Loucy (cell line): ENCODE results near the gene ARL5A.

ENCODE experiments used
- H2AFZ ChIP-seq: fragments of 200-600 bp; sonication (generic); 2 replicates; pipeline ENCODE4 v1.6.0; 2016; ENCODE audit warnings: antibody characterized with exemption, mild to moderate bottlenecking, low read length, moderate library complexity
- H3F3A ChIP-seq: fragments of 200-600 bp; 2 replicates; pipeline ENCODE4 v1.6.0; 2016; ENCODE audit warnings: antibody characterized with exemption, low read depth, mild to moderate bottlenecking
- H3K27me3 ChIP-seq: fragments of 200-600 bp; sonication (generic); 2 replicates; pipeline ENCODE4 v1.6.1; 2014; ENCODE audit warnings: low read length, mild to moderate bottlenecking; ENCODE audit not compliant: insufficient read depth, poor library complexity, severe bottlenecking
- H3K36me3 ChIP-seq: fragments of 200-600 bp; sonication (generic); 2 replicates; pipeline ENCODE4 v1.6.1; 2016; ENCODE audit warnings: low read length; ENCODE audit not compliant: insufficient read depth
- H3K4me1 ChIP-seq: fragments of 200-600 bp; sonication (generic); 2 replicates; pipeline ENCODE4 v1.5.1; 2014; ENCODE audit warnings: low read length, mild to moderate bottlenecking; ENCODE audit not compliant: insufficient read depth, poor library complexity, severe bottlenecking
- H3K4me2 ChIP-seq: fragments of 200-600 bp; sonication (generic); 2 replicates; pipeline ENCODE4 v1.6.0; 2014; ENCODE audit warnings: antibody characterized with exemption, low read length, low read depth, mild to moderate bottlenecking; ENCODE audit not compliant: poor library complexity, severe bottlenecking
- H3K4me3 ChIP-seq: fragments of 200-600 bp; sonication (generic); 2 replicates; pipeline ENCODE4 v1.5.1; 2014; ENCODE audit warnings: low read length, mild to moderate bottlenecking, mixed read lengths; ENCODE audit not compliant: poor library complexity, severe bottlenecking
- H3K79me2 ChIP-seq: fragments of 200-600 bp; sonication (generic); 2 replicates; pipeline ENCODE4 v1.6.1; 2014; ENCODE audit warnings: low read length; ENCODE audit not compliant: insufficient read depth
- H3K9ac ChIP-seq: fragments of 200-600 bp; sonication (generic); 2 replicates; pipeline ENCODE4 v1.6.0; 2014; ENCODE audit warnings: mild to moderate bottlenecking, low read depth, low read length, moderate library complexity; ENCODE audit not compliant: poor library complexity, severe bottlenecking
- H3K9me2 ChIP-seq: fragments of 200-600 bp; sonication (generic); replicated peaks from 2 replicates; pipeline ENCODE4 v1.6.1; 2016; ENCODE audit warnings: low read depth, low read length, mixed read lengths
- H3K9me3 ChIP-seq: fragments of 200-600 bp; sonication (generic); 2 replicates; pipeline ENCODE4 v1.6.1; 2014; ENCODE audit warnings: mild to moderate bottlenecking, antibody characterized with exemption, low read length, low read depth; ENCODE audit not compliant: insufficient read depth
- H4K20me1 ChIP-seq: fragments of 200-600 bp; sonication (generic); 2 replicates; pipeline ENCODE4 v1.6.0; 2014; ENCODE audit warnings: antibody characterized with exemption, low read length, mild to moderate bottlenecking; ENCODE audit not compliant: insufficient read depth, poor library complexity, severe bottlenecking
- CTCF ChIP-seq: fragments of 200-600 bp; sonication (generic); conservative IDR thresholded peaks from 2 replicates; pipeline ENCODE4 v1.5.1; 2014; ENCODE audit warnings: mild to moderate bottlenecking, antibody characterized with exemption, low read length
- EZH2phosphoT487 ChIP-seq: fragments of 200-600 bp; IDR thresholded peaks from 2 replicates; pipeline ENCODE4 v1.6.1; 2018; ENCODE audit warnings: antibody characterized with exemption, mild to moderate bottlenecking, moderate library complexity, borderline replicate concordance

The ARL5A gene

DNA sequence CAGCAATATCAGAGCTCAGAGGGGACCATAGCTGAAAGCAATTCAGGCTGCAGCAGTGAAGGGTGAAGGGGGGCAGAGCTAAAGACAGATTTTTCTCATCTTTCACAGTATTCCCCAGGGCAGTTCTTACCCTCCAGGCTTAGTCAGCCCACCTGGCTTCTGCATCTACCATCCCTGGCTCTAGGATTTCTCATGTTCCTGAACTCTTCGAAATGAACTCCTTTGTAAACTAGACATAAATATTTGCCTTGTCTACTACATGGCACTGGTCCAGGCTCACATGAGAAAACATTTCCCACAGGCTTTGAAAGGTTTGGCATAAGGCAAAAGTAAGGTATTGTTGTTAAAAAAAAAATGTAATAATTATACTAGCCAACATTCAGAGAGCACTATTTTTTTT is 70.4 kb downstream of the ARL5A start:
- H3K4me3 ChIP-seq: no peak overlapping the region
- no peaks in the 10 kb centered on the region for H3K9me2 ChIP-seq
- H3K79me2 ChIP-seq: no peaks in the 10 kb centered on the region
- no peak overlapping the region for H2AFZ ChIP-seq
- no peaks in the 10 kb centered on the region for H3K36me3 ChIP-seq
- no peaks in the 10 kb centered on the region for H4K20me1 ChIP-seq
- H3K4me2 ChIP-seq: no peak overlapping the region
- TF ChIP-seq CTCF (no peak), EZH2phosphoT487 (no peak)
- no peak overlapping the region for H3K9ac ChIP-seq
- H3K27me3 ChIP-seq: no peaks in the 10 kb centered on the region
- no peaks in the 10 kb centered on the region for H3F3A ChIP-seq
- H3K9me3 ChIP-seq: no peaks in the 10 kb centered on the region
- H3K4me1 ChIP-seq: no peaks in the 10 kb centered on the region

GRCh38 chr2:151756820-151757219 is 71.4 kb downstream of the ARL5A start:
- Histone ChIP-seq H3K4me2 (no peak overlapping the region), H3K36me3 (no peaks in the 10 kb centered on the region), H3K27me3 (no peaks in the 10 kb centered on the region), H3K79me2 (no peaks in the 10 kb centered on the region), H2AFZ (no peak overlapping the region), H3K4me3 (no peak overlapping the region), H3F3A (no peaks in the 10 kb centered on the region), H4K20me1 (peaks cover 1% of the 10 kb centered on the region), H3K4me1 (no peaks in the 10 kb centered on the region), H3K9me2 (no peaks in the 10 kb centered on the region), H3K9me3 (no peaks in the 10 kb centered on the region), H3K9ac (no peak overlapping the region)
- TF ChIP-seq EZH2phosphoT487 (no peak), CTCF (no peak)

GRCh38 chr2:151754253-151754897 is 73.8 kb downstream of the ARL5A start:
- Histone ChIP-seq H3K9me3 (no peaks in the 10 kb centered on the region), H4K20me1 (peaks cover 4% of the 10 kb centered on the region), H3K27me3 (no peaks in the 10 kb centered on the region), H3K79me2 (no peaks in the 10 kb centered on the region), H3K36me3 (no peaks in the 10 kb centered on the region), H3K9me2 (no peaks in the 10 kb centered on the region), H3K4me3 (no peak overlapping the region), H3K4me1 (no peaks in the 10 kb centered on the region), H2AFZ (no peak overlapping the region), H3K4me2 (no peak overlapping the region), H3F3A (no peaks in the 10 kb centered on the region), H3K9ac (no peak overlapping the region)
- no peak for TF ChIP-seq EZH2phosphoT487
- no peak for TF ChIP-seq CTCF
